SH-SY5Y (cell line): ENCODE results near the gene CBLB.

Experiments
- GATA2 ChIP-seq: IDR thresholded peaks from 2 replicates; pipeline ENCODE4 v1.6.1; 2011; ENCODE audit warnings: mild to moderate bottlenecking, low read depth, low read length
- GATA3 ChIP-seq: IDR thresholded peaks from 2 replicates; pipeline ENCODE4 v1.6.1; 2011; ENCODE audit warnings: low read depth, mild to moderate bottlenecking, low read length, moderate library complexity

Gene CBLB

GRCh38 chr3:105802118-105802706 is 66.6 kb downstream of the CBLB start:
- TF ChIP-seq GATA2 (no peak), GATA3 (no peak)

DNA sequence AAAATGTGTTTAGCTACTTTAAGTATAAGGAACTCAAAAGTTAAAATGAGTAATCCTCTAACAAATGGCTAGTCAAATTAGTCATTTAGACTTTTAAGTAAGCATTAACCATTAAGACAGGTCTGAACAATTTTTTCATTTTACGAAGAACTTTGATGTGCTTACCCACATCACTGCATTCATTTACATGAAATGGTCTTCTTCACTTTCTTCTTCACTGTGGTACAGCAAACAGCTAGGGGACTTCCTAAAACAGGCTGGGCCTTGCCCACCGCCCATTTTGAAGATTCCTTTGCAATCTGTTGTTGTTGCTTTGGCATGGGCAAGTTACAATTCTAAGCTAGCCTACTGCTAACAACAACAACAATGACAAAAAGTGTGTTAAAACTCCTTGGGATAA is 67.4 kb downstream of the CBLB start:
- TF ChIP-seq GATA3 (no peak), GATA2 (no peak)

GRCh38 chr3:105800320-105800719 is 68.5 kb downstream of the CBLB start:
- TF ChIP-seq GATA3 = no peak
- no peak for TF ChIP-seq GATA2

DNA sequence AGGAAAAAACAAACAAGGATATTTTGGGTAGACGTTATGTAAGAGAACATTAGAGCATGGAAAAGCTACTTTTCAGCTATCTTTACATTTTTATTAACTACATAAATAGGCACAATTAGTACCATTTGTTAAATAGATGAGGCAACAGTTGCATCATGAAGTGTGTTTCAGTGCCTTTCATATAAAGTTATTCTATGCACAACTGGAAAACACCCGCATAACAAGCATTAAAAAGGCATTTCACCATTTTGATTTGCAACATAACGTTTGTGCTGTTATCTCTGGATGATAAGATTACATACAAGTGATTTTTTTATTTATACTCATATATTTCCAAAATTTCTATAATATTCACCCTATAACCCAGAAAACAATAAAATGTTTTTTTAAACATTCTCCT is 69.5 kb downstream of the CBLB start:
- TF ChIP-seq GATA3 (no peak), GATA2 (no peak)

- peak; percentile 69 for TF ChIP-seq GATA3
- TF ChIP-seq GATA2 = peak; percentile 22; the same call in 1 of the 2 replicates
Measured at GRCh38 chr3:105798381-105798934, 70.4 kb downstream of the CBLB start.

- TF ChIP-seq GATA3 = no peak
- TF ChIP-seq GATA2 = no peak
Measured at GRCh38 chr3:105793040-105793439, 75.8 kb downstream of the CBLB start.

GRCh38 chr3:105791919-105792786 is 76.7 kb downstream of the CBLB start:
- TF ChIP-seq GATA2 = no peak
- no peak for TF ChIP-seq GATA3

DNA sequence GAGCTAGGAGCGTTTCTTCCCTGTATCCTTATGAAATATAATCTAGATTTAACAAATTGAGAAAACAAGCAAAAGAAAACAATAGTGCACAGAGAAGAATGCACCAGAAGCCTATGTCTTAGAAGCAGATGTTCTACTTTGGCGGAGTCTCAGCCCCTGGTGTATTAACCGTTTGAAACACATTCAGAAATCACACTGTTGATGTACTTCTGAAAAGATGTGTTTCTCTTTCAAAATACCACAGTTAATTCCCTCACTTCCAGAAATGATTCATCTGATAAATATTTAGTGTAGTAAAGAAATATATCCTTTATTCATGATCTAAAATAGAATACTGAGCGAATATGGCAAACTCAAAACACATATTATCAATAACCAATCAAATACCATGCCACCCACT is 77.7 kb downstream of the CBLB start:
- TF ChIP-seq GATA3 (no peak), GATA2 (no peak)

- TF ChIP-seq GATA3 = no peak
- no peak for TF ChIP-seq GATA2
Measured at GRCh38 chr3:105790534-105790933, 78.3 kb downstream of the CBLB start.

GRCh38 chr3:105788593-105788992 is 80.2 kb downstream of the CBLB start:
- TF ChIP-seq GATA3 (no peak), GATA2 (no peak)

DNA sequence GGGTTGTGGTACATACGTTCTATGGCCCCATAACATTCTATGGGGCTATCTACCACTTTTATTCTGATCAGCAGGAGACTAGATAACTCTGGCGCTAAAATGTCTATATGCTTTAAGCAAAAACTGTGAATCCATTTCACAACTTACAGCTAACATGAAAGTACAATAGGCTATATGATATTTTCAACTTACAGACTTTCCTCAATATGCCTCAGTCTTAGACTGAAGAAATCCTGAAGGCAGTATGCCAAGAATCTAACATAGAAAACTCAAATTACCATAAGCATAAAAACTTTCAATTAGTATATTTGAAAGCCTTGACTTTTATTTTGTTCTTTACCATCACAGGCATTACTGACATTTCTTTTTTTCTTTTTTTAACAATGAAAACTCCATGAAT is 81.4 kb downstream of the CBLB start:
- TF ChIP-seq GATA3 (no peak), GATA2 (no peak)

GRCh38 chr3:105786990-105787389 is 81.8 kb downstream of the CBLB start:
- TF ChIP-seq GATA2 (no peak), GATA3 (no peak)

DNA sequence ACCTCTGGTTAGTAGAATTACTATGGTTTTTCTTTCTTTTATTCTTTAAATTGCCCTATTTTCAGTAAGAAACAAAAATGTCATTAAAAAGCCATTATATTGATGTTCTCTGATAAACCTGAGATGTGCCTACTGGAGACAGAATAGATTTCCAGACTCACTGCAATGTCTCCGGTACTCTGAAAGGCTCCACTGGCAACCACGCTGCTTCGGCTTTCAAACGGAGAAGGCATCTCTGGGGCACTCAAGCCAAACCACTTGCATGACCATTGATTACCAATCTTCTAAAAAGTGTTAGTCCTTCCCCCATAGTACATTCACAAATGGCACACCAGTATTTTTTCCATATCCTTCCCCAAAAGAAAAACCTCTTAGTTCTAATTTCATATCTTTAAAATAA is 82.6 kb downstream of the CBLB start:
- TF ChIP-seq GATA3 (no peak), GATA2 (no peak)

- TF ChIP-seq GATA3 (no peak), GATA2 (no peak)
Measured at GRCh38 chr3:105785803-105786202, 83.0 kb downstream of the CBLB start.

- TF ChIP-seq GATA3 (no peak), GATA2 (no peak)
Measured at GRCh38 chr3:105783631-105784030, 85.2 kb downstream of the CBLB start.
